CD4-positive, alpha-beta T cell treated with Interleukin-17A for 4 hours (primary cell): ENCODE measurements around the gene CLK4.

Source experiments
- DNase-seq: peaks from one replicate; pipeline ENCODE4 v3.0.0-alpha.2; 2020; ENCODE audit warnings: mixed read lengths

CLK4 gene

DNA sequence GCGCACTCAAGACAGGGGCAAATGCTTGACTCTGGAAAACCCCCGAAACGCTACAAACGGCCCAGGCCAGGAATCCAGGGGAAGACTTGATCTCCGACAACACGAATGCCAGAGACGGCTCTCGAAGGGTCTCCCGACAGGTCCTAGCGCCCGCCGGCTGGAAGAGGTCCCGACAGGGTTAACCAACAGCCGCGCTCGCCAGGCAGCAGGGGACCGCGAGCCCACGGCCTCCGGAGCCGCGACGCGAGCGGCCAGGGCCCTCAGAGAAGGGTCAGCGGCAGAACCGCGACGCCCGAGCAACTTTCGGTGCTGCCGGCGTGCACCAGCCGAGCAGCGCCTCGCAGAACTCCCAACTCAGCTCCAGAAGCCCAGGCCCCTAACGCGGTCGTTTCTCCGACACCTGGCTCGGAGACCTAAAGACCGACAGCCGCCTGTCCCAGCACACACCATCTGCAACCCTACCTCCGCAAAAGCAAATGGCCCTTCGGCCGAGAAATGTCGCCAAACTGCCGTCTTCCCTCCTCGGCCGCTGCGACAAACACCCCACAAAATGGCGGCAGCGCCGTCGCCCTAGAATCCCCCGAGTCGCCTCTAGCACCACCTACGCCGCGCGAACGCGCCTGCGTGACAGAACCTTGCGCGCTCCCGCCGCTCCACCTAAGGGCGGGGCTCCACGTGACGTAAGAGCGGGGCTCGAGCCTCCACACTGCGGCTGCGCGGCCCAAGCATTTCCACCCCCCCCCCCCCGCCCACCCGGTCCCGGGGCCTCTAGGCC lies at the start of gene CLK4:
CLK4 (minus strand) TSS at position 567 of the 775 bp plus-strand sequence. CDS start 3,634 bp downstream, outside the sequence.
- peak; percentile 98 for DNase-seq

DNA sequence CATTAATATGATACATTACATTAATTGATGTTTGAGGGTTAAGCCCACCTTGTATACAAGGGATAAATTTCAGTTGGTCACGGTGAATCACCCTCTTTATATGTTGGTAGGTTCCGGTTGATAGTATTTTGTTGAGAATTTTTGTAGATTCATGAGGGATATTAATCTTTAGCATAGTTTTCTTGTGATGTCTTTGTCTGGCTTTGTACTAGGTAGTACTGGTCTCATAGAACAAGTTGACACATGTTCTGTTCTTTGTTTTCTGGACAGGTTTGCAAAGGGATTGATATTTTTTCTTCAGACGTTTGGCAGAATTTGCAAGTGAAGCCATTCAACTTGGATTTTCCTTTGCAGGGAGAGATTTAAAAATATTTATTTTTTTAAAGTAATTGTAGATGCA lies 49.1 kb upstream of the CLK4 start:
- DNase-seq = no peak

DNA sequence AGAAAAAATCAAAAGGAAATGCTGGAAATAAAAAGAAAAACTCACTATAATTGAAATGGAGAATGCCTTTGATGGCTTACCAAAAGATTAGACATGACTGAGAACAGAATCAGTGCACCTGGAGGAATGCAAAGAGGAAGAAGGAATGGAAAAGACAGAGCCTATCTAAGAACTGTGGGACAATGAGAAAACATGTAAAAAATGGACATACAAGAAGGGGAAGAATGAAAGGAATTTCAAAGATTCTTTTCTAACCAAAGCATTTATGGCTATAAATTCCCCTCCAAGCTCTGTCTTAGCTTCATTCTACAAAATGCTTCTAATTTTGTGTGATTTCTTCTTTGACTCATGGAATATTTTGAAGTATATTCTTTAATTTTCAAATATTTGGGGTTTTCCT lies 47.5 kb upstream of the CLK4 start:
- DNase-seq = no peak

DNA sequence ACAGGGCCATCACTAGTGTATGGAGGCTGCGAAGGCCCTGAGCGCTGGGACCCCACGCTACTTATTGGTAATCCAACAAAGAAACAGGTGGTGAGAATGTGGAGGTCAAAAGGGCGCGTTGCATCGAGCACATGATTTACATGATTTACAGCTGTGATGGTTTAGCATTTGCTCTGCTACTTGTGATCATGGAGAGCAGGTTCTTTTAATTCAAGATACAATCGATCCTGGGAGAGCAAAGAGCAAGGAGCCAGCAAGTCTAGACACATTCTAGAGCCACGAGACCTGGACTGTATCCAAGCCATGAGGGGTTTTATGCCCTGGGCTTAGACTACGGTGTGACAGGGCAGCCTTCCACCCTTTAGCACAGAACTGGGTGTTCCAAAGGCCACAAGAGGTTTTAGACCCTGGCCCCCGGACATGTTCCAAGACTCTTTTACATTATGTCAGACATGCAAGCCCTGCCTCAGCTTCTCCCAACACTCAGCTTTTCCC lies 47.0 kb upstream of the CLK4 start:
- no peak for DNase-seq

DNA sequence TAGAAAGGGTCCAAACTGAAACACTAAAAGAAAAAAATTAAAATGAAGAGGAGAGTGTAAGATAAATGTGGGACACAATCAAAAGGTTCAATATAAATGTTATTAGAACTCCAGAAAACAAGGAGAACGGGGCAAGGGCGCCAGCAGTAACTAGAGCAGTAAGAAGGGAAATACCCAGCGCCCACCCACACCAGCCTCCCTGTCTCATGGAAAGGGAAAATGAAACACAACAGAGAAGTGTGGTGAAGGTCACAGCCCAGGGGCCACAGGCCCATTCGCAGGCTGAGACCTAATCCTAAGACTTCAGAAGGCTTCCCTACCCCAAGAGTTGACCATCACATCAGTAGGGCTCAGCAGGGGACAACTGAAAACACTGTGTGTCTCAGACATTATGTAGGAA lies 45.8 kb upstream of the CLK4 start:
- DNase-seq = no peak

DNA sequence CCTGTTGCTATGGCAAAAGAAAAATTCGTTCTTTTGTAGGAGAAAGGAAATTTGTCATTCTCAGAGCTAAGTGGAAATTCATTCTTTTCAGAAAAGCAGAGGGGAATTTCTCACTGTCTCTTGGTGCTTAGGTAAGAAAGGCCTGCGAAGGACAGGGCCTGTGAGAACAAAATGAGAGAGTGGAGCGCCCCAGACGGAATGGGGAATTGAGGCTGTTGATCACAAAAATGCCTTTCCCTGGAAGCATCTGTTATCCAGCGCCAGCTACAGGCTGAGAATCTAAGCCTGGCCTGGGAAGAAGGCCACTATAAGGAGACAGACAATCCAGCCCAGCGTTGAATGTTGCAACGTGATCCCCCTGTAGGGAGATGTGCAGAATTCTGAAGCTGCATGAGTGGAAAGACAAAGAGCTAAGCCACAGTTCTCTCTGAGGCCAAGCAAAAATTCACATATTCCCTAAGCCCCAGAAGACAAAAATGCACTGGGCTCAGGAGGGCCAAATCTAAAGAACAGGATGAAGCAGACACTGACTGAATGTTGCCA lies 44.8 kb upstream of the CLK4 start:
- no peak for DNase-seq

DNA sequence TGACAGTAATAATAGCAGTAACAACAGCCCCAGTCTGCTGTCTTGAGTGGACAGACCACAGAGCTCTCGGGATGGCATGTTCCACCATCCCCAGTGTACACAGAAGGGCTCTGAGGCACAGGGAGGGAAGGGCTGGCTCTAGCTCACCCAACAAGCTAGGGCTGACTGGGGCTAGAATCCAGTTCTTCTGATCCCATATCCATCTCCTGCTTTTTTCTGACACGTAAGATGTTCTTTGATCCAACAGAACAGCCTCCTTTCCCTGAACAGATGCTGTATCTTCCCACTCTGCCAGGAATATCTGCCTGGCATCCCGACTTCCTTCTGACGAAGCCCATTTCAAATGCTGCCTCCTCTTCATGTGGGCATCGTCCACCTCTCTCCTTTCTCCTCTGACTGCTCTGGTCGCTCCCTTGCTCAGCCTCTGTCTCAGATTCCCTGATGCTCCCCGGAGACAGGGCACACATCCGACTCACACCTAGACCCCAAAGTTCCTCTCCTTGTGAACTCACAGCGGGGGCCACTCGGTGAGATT lies 43.6 kb upstream of the CLK4 start:
- DNase-seq = no peak

DNA sequence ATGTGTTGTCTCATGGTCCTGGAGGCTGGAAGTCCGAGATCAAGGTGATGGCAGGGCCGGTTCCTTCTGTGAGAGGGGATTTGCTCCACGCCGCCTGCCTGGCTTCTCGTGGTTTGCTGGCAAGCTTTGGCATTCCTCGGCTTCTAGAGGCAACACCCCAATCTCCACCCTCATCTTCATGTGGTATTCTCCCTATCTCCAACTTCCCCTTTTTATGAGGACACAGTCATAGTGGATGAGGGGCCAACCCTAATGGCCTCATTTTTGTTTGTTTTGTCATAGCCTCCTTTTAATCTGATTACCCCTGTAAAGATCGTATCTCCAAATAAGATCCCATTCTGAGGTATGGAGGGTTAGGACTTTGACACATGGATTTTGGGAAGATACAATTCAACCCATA lies 41.7 kb upstream of the CLK4 start:
- DNase-seq = no peak

DNA sequence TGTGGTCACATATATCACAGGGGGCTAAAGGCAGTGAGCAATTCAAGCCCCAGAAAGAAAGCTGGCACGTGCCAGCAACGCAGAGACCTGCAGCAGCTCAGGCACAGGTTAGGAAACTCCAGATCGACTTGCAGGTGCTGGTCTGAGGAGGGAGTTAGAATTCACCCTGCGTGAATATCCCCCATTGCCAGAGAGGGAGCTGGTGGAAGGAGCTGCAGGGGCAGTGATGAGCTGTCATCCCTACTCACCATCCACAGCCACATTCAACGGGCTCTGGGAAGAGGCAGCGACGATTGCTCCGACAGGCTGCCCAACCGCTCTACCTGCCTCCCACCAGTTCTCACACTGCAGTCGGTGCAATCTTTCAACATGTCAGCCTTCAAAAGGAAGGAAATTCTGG lies 40.8 kb upstream of the CLK4 start:
- DNase-seq = no peak

DNA sequence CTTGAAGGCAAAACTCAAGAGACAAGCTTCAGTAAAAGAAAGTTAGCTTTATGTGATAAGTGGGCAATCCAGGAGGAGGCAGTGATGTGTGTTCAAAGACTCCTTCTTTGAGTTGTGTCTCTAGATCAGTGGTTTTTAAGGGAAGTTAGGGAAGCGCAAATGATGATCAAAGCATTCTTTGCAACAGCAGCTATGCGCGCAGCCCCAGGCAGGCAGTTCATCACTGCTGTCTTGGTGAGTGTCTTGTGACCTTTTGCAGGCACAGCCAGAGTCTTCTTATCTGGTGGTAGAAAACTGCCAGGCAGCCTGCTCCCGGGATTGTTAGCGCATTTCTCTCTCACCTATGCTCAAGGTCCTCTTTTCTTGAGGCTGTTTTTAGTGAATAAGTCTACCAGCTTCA lies 40.3 kb upstream of the CLK4 start:
- DNase-seq = no peak

DNA sequence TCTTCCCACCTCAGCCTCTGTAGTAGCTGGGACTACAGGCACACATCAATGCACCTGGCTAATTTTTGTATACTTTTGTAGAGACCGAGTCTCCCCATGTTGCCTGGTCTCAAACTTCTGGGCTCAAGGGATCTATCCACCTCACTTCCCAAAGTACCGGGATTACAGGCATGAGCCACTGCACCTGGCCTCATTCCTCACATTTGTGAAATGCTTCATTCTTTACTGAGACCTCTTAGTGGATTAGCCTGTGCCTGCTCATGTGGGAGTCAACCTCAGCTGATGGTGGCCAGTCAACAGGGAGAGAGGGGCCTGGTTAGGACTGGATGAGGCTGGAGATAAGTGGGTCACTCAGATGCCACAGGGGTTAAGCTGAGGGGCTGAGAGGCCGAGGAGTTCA lies 37.3 kb upstream of the CLK4 start:
- no peak for DNase-seq

DNA sequence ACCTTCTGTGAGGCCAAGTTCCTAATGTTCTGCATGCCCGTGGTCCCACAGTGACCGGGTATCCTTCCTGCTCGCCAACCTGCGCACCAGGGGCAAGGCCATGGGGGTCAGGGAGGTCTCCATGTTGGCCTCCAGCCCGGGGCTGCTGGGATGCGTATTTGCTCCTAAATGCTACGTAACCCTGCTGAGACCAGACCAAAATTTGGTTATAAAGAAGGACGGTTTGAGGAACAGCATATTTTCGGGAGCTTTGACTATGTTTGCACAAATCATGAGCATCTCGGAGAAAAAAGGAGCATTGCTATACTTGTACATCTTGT lies 35.7 kb upstream of the CLK4 start:
- DNase-seq = no peak

DNA sequence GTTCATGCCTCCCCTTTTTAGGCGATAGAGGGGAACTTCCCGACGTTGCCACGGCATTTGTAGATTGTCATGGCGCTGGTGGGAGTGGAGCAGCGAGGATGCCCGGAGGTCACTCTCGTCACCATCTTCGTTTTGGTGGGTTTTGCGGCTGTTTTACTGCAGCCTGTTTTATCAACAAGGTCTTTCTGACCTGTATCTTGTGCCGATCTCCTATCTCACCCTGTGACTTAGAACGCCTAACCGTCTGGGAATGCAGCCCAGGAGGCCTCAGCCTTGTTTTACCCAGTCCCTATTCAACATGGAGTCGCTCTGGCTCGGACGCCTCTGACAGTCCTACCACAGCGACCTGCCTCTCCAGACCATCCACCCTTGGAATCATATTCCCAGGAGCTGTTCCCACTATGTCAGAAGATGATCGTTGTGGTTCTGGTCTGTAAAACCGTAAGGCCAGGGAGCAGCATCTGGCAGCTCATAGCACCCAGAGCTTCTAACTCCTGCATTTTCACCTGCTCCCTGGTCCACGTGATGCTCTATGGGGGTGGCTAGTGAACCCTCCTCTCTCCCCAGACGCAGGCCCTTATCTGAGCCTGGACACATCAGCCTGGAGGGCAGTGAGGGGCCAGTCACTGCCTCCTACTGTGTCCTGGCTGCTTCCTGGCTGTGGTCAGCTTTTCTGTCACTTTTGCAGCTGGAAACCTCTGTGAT lies 35.1 kb upstream of the CLK4 start:
- DNase-seq = no peak

DNA sequence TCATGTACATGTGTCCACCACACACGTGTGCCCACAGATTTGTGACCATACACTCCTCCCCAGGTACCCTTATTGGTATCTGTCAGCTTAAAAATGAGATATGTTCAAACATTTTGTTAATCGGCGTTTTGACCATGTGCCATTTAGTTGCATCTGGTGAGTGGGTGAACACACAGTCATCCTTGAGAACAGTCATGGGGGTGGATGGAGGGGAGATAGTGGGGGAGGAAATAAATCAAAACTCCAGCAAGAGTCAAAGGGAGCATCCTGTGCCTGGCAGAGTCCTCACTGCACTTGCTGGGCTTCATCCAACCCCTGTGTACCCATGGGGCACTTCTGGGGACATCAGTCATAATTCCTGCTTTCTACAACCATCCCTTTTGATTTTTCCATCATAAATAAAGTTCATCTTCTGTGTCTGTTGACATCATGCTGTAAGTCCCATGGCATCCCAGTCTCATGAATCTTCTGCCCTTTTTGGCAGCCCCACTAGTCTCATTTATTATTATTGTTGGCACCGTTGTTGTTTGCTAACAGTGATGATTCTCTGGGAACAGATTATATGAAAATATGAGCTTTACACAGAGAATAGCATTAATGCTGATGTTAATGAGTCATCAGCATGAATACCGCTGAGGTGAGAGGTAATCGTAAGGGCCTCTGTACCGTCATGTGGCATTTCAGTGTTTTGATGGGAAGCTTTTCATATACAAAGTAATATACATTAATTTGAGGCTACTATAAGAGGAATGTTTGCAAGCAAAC lies 24.4 kb upstream of the CLK4 start:
- DNase-seq = no peak

DNA sequence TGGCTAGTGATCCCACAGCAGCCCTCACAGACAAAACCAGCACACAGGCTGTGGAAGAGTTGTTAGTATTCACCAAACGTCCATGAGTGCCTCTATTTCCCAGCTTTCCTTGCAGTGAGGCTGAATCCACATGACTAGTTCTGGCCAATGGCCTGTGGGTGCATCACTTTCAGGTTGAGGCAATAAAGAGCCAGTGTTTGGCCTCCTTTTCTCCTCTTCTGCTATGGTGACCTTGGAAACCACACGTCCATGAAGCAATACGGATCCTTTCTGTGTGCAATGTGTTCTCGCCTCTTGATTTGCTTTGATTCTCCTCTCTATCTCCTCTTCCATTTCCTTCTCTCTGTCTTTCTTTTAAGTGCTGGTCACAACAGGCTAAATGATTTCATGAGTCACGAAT lies 23.4 kb upstream of the CLK4 start:
- no peak for DNase-seq

DNA sequence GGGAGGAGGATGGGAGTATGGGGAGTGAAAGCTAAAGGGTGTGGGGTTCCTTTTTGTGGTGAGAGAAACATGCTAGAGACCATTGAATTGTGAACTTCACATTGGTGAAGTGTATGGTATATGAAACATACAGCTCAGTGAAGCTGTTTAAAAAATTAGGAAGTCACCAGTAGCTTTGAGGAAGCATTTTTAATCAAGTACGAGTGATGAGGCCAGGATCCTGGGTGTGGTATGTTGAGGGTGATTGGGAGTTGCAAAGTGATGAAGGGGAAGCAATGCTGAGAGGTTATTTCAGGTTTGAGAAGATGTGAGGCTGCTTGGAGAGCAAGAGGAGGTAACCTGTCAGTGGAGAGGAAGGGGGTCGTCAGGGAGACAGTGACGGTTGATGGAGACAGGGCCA lies 22.7 kb upstream of the CLK4 start:
- no peak for DNase-seq

DNA sequence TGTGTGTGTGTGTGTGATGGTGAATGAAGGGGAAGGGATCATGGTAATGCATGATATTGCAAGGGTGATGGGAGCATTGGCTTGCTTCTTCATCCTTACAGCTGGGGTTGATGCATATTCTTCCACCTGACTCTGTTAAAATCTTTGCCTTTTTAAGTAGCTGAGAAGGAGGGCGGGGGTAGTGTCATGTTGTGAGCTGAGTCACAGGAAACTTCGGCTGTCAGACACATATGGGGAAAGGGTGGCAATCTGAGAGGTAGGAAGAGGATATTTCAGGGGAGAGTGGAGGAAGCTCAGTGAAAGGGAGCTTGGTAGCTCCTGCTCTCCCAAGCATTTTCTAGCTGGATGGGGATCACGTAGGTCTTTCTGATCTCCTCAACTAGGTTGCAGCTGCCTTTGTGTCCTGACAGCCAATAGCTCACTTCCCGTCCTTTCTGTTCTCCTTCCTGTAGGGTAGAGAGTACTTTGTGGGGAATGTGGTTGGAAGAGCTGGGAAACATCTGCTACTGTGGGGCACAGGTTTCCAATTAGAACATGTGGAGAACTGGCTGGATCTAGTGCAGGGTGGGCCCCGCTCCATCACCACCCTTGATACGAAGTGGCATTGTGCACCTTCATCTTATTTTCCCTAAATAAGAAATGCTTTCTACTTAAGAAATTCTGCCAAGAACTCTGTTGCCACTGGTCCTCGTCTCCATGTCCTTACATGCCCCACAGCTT lies 18.1 kb upstream of the CLK4 start:
- no peak for DNase-seq

DNA sequence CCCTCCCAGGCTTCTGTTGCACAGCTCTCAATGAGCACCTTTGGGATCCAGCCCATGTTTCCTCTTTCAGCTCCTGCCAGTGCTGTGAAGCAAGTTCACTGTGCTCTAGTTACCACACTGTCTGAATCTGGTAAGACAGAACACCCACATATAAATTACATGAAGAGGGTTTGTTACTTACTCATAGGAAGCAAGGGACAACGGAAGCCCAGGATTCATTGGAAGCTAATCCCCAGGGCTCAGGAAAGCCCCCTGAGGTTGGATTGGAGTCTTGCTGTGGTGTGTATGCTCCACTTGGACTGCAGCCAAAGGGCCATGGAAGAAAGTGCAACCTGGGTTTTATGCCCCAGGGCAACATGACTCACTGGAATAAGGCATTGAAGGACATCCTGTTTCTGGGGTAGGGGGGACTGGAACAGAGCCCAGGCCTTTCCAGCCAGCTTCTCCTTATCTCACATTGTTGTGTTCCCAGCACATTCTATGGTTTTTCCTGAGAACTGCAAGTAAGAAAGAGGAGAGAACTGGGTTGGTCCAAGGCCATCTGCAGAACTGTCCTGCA lies 15.6 kb upstream of the CLK4 start:
- DNase-seq = no peak

DNA sequence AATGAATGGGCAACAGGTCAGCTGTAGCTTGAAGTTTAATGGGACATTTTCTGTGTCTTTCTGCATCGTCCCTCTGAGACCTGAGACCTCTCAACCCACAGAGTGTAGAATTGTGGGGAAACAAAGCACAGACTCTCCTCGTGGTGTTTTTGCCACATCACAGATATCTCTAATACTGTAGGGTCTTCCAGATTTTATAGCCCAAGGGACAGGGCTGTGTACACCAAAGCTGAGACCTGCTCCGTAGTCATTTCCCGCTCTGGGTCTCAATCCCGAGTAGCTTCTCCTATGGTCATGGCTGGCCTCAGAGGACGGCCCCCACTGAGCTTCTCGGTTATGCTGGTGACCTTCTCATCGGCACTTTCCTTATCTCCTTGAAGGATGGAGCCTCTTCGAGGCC lies 14.9 kb upstream of the CLK4 start:
- DNase-seq = no peak

DNA sequence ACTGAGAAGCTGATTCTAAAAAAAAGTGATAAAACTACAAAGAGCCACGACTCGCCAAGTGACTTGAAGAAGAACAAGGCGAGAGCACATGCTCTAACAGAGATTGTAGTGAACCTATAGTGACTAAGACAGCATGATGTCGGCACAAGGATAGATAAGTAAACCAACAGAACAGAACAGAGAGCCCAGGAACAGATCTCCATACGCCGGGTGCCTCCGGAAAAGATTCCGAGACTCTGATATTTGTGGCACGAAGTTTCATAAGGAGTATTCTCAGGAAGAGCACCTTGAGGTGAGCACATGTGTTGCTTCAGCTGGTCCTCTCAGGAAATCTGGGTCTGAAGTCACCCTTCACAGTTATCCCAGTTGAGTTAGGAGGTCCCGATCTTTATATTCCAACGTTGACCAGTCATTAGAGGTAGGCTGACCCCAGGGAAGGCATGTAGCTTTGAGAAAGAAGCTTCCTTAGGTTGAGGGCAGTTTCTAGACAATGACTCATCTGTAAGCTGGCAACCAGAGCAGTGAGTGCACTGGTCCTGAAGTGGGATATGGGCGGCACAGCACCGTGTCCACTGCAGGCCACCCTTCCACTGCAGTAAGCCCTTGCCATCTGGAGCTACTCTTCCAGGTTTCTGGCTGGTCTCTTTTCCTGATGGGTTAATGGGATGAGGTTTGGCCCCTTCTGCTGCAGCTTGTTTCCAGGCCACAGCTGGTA lies 13.6 kb upstream of the CLK4 start:
- DNase-seq = no peak

DNA sequence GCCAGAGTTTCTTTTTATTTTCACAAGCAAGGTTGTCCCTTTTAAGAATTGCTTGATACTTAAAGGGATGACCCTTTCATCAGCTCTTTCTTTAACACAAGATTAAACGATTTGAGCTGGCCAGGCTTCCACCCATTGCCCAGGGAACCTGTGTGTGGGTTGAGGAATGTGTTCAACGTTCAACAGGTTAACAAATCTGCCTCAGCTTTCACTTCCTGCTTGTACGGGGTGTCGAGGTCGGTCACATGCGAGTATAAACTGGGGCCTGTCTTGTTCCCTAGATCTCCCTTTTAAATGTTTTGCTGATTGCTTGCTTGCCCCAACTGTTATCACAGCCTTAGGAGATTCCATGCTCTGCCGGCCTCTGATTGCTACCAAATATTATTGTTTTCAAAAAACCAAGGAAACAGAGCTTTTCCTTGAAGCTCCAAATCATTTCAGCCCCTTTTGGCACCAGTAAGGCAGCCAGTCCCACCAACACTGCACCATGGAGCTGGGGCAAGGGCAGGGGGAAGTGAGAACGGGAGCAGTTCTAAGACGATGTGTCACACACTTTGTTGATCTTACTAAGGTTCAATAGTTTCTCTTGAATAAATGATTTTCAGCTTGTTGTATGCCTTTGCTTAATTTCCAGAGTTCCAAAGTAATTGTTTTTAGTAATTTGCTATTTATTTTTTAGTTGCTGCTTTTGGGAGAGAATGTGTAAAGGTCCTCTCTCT lies 10.7 kb upstream of the CLK4 start:
- no peak for DNase-seq
